ENCODE data around the gene TAF4.

- TF ChIP-seq CTCF (IDR thresholded peaks at IDR 0.05): no peak
- no peak for TF ChIP-seq POLR2A (IDR thresholded peaks at IDR 0.05)
Measured at GRCh38 chr20:62009869-62010445, 55.7 kb downstream of the TAF4 start.

Measured in Peyer's patch (tissue), 4 donors.